Measurements from ENCODE around the gene TGIF1. TPM values are rescaled to one million over a fixed set of nuclear protein-coding genes. Genes with fewer than 3 reads are reported as not detected.

Gene TGIF1
- total RNA-seq, 1 donor from 2014 or later: 441 TPM

GRCh38 chr18:3486512-3486911, 36.5 kb downstream of the TGIF1 start:
- FAIRE-seq (no peak), DNase-seq (ENCODE audit: low read depth) (no peak)
- no peaks in the 10 kb centered on the region for H3K36me3 ChIP-seq (ENCODE audit: control insufficient read depth, insufficient read depth, low read length)
- TF ChIP-seq, protein P1, sequence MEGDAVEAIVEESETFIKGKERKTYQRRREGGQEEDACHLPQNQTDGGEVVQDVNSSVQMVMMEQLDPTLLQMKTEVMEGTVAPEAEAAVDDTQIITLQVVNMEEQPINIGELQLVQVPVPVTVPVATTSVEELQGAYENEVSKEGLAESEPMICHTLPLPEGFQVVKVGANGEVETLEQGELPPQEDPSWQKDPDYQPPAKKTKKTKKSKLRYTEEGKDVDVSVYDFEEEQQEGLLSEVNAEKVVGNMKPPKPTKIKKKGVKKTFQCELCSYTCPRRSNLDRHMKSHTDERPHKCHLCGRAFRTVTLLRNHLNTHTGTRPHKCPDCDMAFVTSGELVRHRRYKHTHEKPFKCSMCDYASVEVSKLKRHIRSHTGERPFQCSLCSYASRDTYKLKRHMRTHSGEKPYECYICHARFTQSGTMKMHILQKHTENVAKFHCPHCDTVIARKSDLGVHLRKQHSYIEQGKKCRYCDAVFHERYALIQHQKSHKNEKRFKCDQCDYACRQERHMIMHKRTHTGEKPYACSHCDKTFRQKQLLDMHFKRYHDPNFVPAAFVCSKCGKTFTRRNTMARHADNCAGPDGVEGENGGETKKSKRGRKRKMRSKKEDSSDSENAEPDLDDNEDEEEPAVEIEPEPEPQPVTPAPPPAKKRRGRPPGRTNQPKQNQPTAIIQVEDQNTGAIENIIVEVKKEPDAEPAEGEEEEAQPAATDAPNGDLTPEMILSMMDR (IDR thresholded peaks at IDR 0.05; ENCODE audit: insufficient read depth, low read length, severe bottlenecking): no peak
- no peaks in the 10 kb centered on the region for H3K27me3 ChIP-seq (ENCODE audit: control insufficient read depth, insufficient read depth, low read length)
- H3K4me3 ChIP-seq (ENCODE audit: low read depth, low read length): no peak overlapping the region

DNA sequence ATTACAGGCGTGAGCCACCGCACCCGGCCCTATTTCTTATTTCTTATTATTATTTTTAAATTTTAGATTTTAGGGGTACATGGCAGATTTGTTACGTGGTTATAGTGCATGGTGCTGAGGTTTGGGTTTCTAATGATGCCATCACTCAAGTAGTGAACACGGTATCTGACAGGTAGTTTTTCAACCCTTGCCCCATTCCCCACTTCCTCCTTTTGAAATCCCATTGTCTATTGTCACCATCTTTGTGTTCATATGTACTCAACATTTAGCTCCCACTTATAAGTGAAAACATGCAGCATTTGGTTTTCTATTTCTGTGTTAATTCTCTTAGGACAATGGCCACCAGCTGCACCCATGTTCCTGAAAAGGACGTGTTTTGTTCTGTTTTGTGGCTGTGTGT, 39.5 kb downstream of the TGIF1 start:
- Histone ChIP-seq H3K27me3 (ENCODE audit: control insufficient read depth, insufficient read depth, low read length) (no peaks in the 10 kb centered on the region), H3K4me3 (ENCODE audit: low read depth, low read length) (no peak overlapping the region), H3K36me3 (ENCODE audit: control insufficient read depth, insufficient read depth, low read length) (no peaks in the 10 kb centered on the region)
- DNase-seq (ENCODE audit: low read depth) (no peak), FAIRE-seq (no peak)
- TF ChIP-seq, protein P1 (IDR thresholded peaks at IDR 0.05; ENCODE audit: insufficient read depth, low read length, severe bottlenecking): no peak

DNA sequence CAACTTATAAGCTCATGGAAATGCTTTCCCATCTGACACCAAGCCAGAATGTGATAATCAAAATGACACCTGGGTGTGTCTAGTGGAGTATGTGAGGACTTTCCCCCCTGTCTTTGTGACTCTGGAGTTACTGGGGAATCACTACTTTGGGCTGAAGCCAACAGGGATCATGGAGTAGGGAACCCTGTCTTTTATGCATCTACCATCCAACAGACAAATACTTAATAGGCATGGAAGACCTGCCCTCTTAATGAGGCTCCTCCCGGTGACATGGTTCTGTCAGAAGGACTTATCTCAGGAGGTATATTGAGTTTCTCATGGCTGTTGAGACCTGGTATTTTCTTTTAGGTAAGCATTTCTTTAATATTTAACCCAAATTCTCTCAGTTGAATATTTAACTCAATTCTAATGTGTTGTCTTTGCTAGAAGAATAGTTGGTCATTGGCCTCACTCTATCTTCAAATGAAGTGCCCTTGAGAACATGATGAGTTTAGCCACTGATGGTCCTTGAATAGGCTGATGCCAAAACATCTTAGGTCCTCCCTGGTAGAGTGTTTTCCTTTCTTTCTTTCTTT, 42.1 kb downstream of the TGIF1 start:
- Histone ChIP-seq H3K4me3 (ENCODE audit: low read depth, low read length) (no peak overlapping the region), H3K36me3 (ENCODE audit: control insufficient read depth, insufficient read depth, low read length) (no peaks in the 10 kb centered on the region), H3K27me3 (ENCODE audit: control insufficient read depth, insufficient read depth, low read length) (no peaks in the 10 kb centered on the region)
- DNase-seq (ENCODE audit: low read depth): no peak
- no peak for FAIRE-seq
- TF ChIP-seq, protein P1 (IDR thresholded peaks at IDR 0.05; ENCODE audit: insufficient read depth, low read length, severe bottlenecking): no peak

GRCh38 chr18:3492721-3493120, 42.7 kb downstream of the TGIF1 start:
- FAIRE-seq: no peak
- Histone ChIP-seq H3K36me3 (ENCODE audit: control insufficient read depth, insufficient read depth, low read length) (no peaks in the 10 kb centered on the region), H3K27me3 (ENCODE audit: control insufficient read depth, insufficient read depth, low read length) (no peaks in the 10 kb centered on the region), H3K4me3 (ENCODE audit: low read depth, low read length) (no peak overlapping the region)
- no peak for DNase-seq (ENCODE audit: low read depth)
- TF ChIP-seq, protein P1 (IDR thresholded peaks at IDR 0.05; ENCODE audit: insufficient read depth, low read length, severe bottlenecking): no peak

GRCh38 chr18:3493501-3494244, 43.7 kb downstream of the TGIF1 start:
- TF ChIP-seq, protein P1 (IDR thresholded peaks at IDR 0.05; ENCODE audit: insufficient read depth, low read length, severe bottlenecking): no peak

GRCh38 chr18:3494245-3494526, 44.2 kb downstream of the TGIF1 start:
- H3K36me3 ChIP-seq (ENCODE audit: control insufficient read depth, insufficient read depth, low read length): no peaks in the 10 kb centered on the region
- no peak overlapping the region for H3K4me3 ChIP-seq (ENCODE audit: low read depth, low read length)
- FAIRE-seq (no peak), DNase-seq (ENCODE audit: low read depth) (no peak)
- TF ChIP-seq, protein P1 (IDR thresholded peaks at IDR 0.05; ENCODE audit: insufficient read depth, low read length, severe bottlenecking): no peak
- H3K27me3 ChIP-seq (ENCODE audit: control insufficient read depth, insufficient read depth, low read length): no peaks in the 10 kb centered on the region

More at GRCh38 chr18:3493501-3494244, 43.7 kb downstream of the TGIF1 start:
- Histone ChIP-seq H3K4me3 (ENCODE audit: low read depth, low read length) (no peak overlapping the region), H3K27me3 (ENCODE audit: control insufficient read depth, insufficient read depth, low read length) (no peaks in the 10 kb centered on the region), H3K36me3 (ENCODE audit: control insufficient read depth, insufficient read depth, low read length) (no peaks in the 10 kb centered on the region)
- no peak for FAIRE-seq
- no peak for DNase-seq (ENCODE audit: low read depth)

Measured in bronchial epithelial cell (primary cell).